HepG2 (cell line): Measurements from ENCODE around the gene LIMCH1. TPM values are rescaled to one million over a fixed set of nuclear protein-coding genes. Genes with fewer than 3 reads are reported as not detected.

ENCODE experiments used
- ATAC-seq: fragments of 200-7000 bp; cut with Tn5 transposase; 3 replicates; pipeline ENCODE4 v1.9.1; 2020; ENCODE audit warnings: mild to moderate bottlenecking, moderate library complexity
- BruUV-seq: library from RNA; stranded (reverse); fragments of 400-500 nt; replicated peaks from 2 replicates; lab custom pipeline; 2021; lab: Mats Ljungman, UMichigan
- CTCF ChIA-PET: fragments of 300-600 bp; formaldehyde crosslinking; extraction: SDS; loops from one replicate; lab custom pipeline; 2021; ENCODE audit warnings: low total read pairs, inconsistent platforms, low intra/inter-chr PET ratio; lab: Yijun Ruan, JAX
- POLR2A ChIA-PET: fragments of 350-600 bp; sonication (Branson Sonifier 250); formaldehyde crosslinking; loops from one replicate; lab custom pipeline; 2020; ENCODE audit warnings: antibody characterized with exemption, inconsistent platforms; lab: Yijun Ruan, JAX
- DNase-seq: peaks from one replicate; pipeline ENCODE4 v3.0.0-alpha.2; 2015; ENCODE audit warnings: low spot score
- FAIRE-seq: peaks from 3 replicates; lab custom pipeline; 2011; peaks lifted over from hg19 to GRCh38; lab: Jason Lieb, UNC
- H2AFZ ChIP-seq: one replicate; pipeline ENCODE4 v1.6.1; 2011; ENCODE audit warnings: low read length, inconsistent platforms
- H3K27ac ChIP-seq: fragments of 300-600 bp; 3 replicates; pipeline ENCODE4 v1.8.0; 2011; ENCODE audit warnings: mixed run types, mild to moderate bottlenecking, mixed read lengths, low read length, inconsistent platforms; ENCODE audit not compliant: insufficient read depth; ENCODE audit errors: extremely low read length
- H3K27me3 ChIP-seq, 2 experiments: fragments of 200-600 bp in 1 of 2; 2 replicates in 1 of 2; 3 replicates in 1 of 2; pipeline versions ENCODE4 v1.6.0 to v1.8.0; 2011; ENCODE audit warnings: low read length in 2 of 2, mild to moderate bottlenecking in 2 of 2, moderate library complexity in 2 of 2, inconsistent platforms in 1 of 2; ENCODE audit not compliant: insufficient read depth in 2 of 2, control insufficient read depth in 1 of 2
- H3K36me3 ChIP-seq, 2 experiments: fragments of 200-600 bp in 1 of 2; replicated peaks in 1 of 2; 2 replicates in 1 of 2; 3 replicates in 1 of 2; pipeline versions ENCODE4 v1.5.1 to v1.8.0; 2011; ENCODE audit warnings: low read length in 2 of 2, inconsistent platforms in 1 of 2; ENCODE audit not compliant: insufficient read depth in 2 of 2, control insufficient read depth in 1 of 2
- H3K4me1 ChIP-seq: 2 replicates; pipeline ENCODE4 v1.5.1; 2012; ENCODE audit warnings: low read length, inconsistent platforms; ENCODE audit not compliant: insufficient read depth
- H3K4me2 ChIP-seq: 2 replicates; pipeline ENCODE4 v1.6.0; 2011; ENCODE audit warnings: low read depth, low read length, inconsistent platforms
- H3K4me3 ChIP-seq, 3 experiments: fragments of 200-600 bp in 1 of 3; sonication (generic), shearing (Covaris generic) in 1 of 3; replicated peaks in 1 of 3; 2 replicates each; pipeline ENCODE4 v1.5.1; 2011 to 2016; ENCODE audit warnings: low read length in 3 of 3, inconsistent platforms in 2 of 3, low read depth in 2 of 3, mild to moderate bottlenecking in 2 of 3, control low read depth in 1 of 3, mixed read lengths in 1 of 3; ENCODE audit not compliant: insufficient read depth in 1 of 3
- H3K79me2 ChIP-seq: one replicate; pipeline ENCODE4 v1.6.1; 2011; ENCODE audit warnings: low read length, inconsistent platforms; ENCODE audit not compliant: insufficient read depth
- H3K9ac ChIP-seq: 2 replicates; pipeline ENCODE4 v1.6.0; 2011; ENCODE audit warnings: mild to moderate bottlenecking, low read depth, low read length, inconsistent platforms; ENCODE audit not compliant: insufficient read depth
- H3K9me3 ChIP-seq: 2 replicates; pipeline ENCODE4 v1.5.1; 2012; ENCODE audit warnings: mild to moderate bottlenecking, low read length
- H4K20me1 ChIP-seq: 2 replicates; pipeline ENCODE4 v1.6.0; 2011; ENCODE audit warnings: inconsistent platforms, mild to moderate bottlenecking, low read length, moderate library complexity; ENCODE audit not compliant: insufficient read depth
- DMAP1 ChIP-seq: IDR thresholded peaks from 2 replicates; pipeline ENCODE4 v1.6.1; 2016
- DR1 ChIP-seq: sonication (generic); formaldehyde crosslinking; IDR thresholded peaks from 2 replicates; pipeline ENCODE4 v1.8.0; 2021; ENCODE audit warnings: mild to moderate bottlenecking, missing genetic modification reagents, inconsistent platforms
- GTF2F1 ChIP-seq: fragments of 150-350 bp; IDR thresholded peaks from 2 replicates; pipeline ENCODE4 v1.6.1; 2014; ENCODE audit warnings: low read length
- KLF13 ChIP-seq: sonication (generic); formaldehyde crosslinking; IDR thresholded peaks from 2 replicates; pipeline ENCODE4 v1.4.0; 2020; ENCODE audit warnings: mild to moderate bottlenecking, missing genetic modification reagents
- MIXL1 ChIP-seq: IDR thresholded peaks from 2 replicates; pipeline ENCODE4 v1.6.1; 2016
- NAIF1 ChIP-seq: sonication (generic); formaldehyde crosslinking; IDR thresholded peaks from 2 replicates; pipeline ENCODE4 v1.5.0; 2020; ENCODE audit warnings: mild to moderate bottlenecking, missing genetic modification reagents, borderline replicate concordance
- NR1H2 ChIP-seq: sonication (generic); formaldehyde crosslinking; IDR thresholded peaks from 2 replicates; pipeline ENCODE4 v1.8.1; 2022; ENCODE audit warnings: low read depth, missing genetic modification reagents, borderline replicate concordance
- RARG ChIP-seq: sonication (generic); formaldehyde crosslinking; IDR thresholded peaks from 2 replicates; pipeline ENCODE4 v1.4.0; 2020; ENCODE audit warnings: low read depth, mild to moderate bottlenecking, missing genetic modification reagents
- SRY ChIP-seq: sonication (generic); formaldehyde crosslinking; IDR thresholded peaks from 2 replicates; pipeline ENCODE4 v1.8.0; 2022; ENCODE audit warnings: mild to moderate bottlenecking, missing genetic modification reagents
- TSC22D2 ChIP-seq: sonication (generic); formaldehyde crosslinking; IDR thresholded peaks from 2 replicates; pipeline ENCODE4 v1.5.1; 2020; ENCODE audit warnings: missing genetic modification reagents, mild to moderate bottlenecking, borderline replicate concordance
- ZBTB8A ChIP-seq: sonication (generic); formaldehyde crosslinking; IDR thresholded peaks from 2 replicates; pipeline ENCODE4 v1.4.0; 2020; ENCODE audit warnings: mild to moderate bottlenecking, low read depth, missing genetic modification reagents, borderline replicate concordance
- ZFP36L2 ChIP-seq: sonication (generic); formaldehyde crosslinking; IDR thresholded peaks from 2 replicates; pipeline ENCODE4 v1.4.0; 2020; ENCODE audit warnings: missing genetic modification reagents
- ZMYM2 ChIP-seq: sonication (generic); formaldehyde crosslinking; IDR thresholded peaks from 2 replicates; pipeline ENCODE4 v1.8.0; 2022; ENCODE audit warnings: mild to moderate bottlenecking, missing genetic modification reagents
- ZNF12 ChIP-seq: sonication (generic); formaldehyde crosslinking; IDR thresholded peaks from 2 replicates; pipeline ENCODE4 v1.5.0; 2020; ENCODE audit warnings: missing genetic modification reagents
- ZNF143 ChIP-seq: sonication (generic); formaldehyde crosslinking; IDR thresholded peaks from 2 replicates; pipeline ENCODE4 v1.4.0; 2020; ENCODE audit warnings: missing genetic modification reagents
- ZNF232 ChIP-seq: sonication (generic); formaldehyde crosslinking; IDR thresholded peaks from 2 replicates; pipeline ENCODE4 v1.4.0; 2020; ENCODE audit warnings: missing genetic modification reagents, borderline replicate concordance
- ZNF331 ChIP-seq: sonication (generic); formaldehyde crosslinking; IDR thresholded peaks from 2 replicates; pipeline ENCODE4 v1.4.0; 2020; ENCODE audit warnings: missing genetic modification reagents
- ZNF44 ChIP-seq: sonication (generic); formaldehyde crosslinking; IDR thresholded peaks from 2 replicates; pipeline ENCODE4 v1.5.1; 2020; ENCODE audit warnings: mild to moderate bottlenecking, missing genetic modification reagents
- ZNF530 ChIP-seq: sonication (generic); formaldehyde crosslinking; IDR thresholded peaks from 2 replicates; pipeline ENCODE4 v1.5.0; 2020; ENCODE audit warnings: low read depth, mild to moderate bottlenecking, missing genetic modification reagents
- ZNF543 ChIP-seq: sonication (generic); formaldehyde crosslinking; IDR thresholded peaks from 2 replicates; pipeline ENCODE4 v1.4.0; 2020; ENCODE audit warnings: mild to moderate bottlenecking, missing genetic modification reagents
- ZNF768 ChIP-seq: sonication (generic); formaldehyde crosslinking; IDR thresholded peaks from 2 replicates; pipeline ENCODE4 v1.4.0; 2020; ENCODE audit warnings: missing genetic modification reagents
- WGBS: methylation state at CpG from one replicate; pipeline ENCODE4 v1.1.6; 2017; ENCODE audit warnings: low lambda C conversion rate; 5-methylcytosine and 5-hydroxymethylcytosine counted together
- in situ Hi-C: cut with HindIII; loops from 2 replicates; pipeline ENCODE4 v1.10.0; 2017; ENCODE audit warnings: low pct_unique_long_range_greater_than_20kb; ENCODE audit not compliant: extremely low pct_ligation_motif_present
- intact Hi-C: fragments of 100-400 bp; cut with micrococcal nuclease; formaldehyde crosslinking; loops from one replicate; pipeline ENCODE4 v1.10.0; 2022; ENCODE audit not compliant: unreplicated experiment
- polyA plus RNA-seq, 8 experiments: library from polyadenylated mRNA; depleted of rRNA in 3 of 8; stranded (reverse) in 7 of 8; unstranded in 1 of 8; fragments of >200 nt; fragmentation: Illumina TruSeq in 4 of 8; extraction: Trizol in 4 of 8; gene quantifications; 2 replicates each; pipeline versions ENCODE4 v1.2.1 to v1.2.3, GENCODE V29; 2011 to 2016; ENCODE audit warnings: low read depth in 4 of 8, missing spikeins in 1 of 8, mixed read lengths in 1 of 8; ENCODE audit not compliant: insufficient read depth in 1 of 8
- total RNA-seq, 5 experiments: library from RNA; depleted of rRNA; stranded (reverse); fragments of >200 nt; fragmentation: Illumina TruSeq; extraction: Trizol; gene quantifications; 2 replicates each; pipeline ENCODE4 v1.2.3, GENCODE V29; 2016; ENCODE audit warnings: low read depth in 1 of 5
- TF ChIP-seq, protein P1 (sequence below): IDR thresholded peaks from 2 replicates; pipeline ENCODE4 v1.6.1; 2016; ENCODE audit warnings: missing compliant biosample characterization, missing genetic modification reagents, borderline replicate concordance

The LIMCH1 gene
- total and polyA plus RNA-seq, 2 of the 13 experiments (the other 11 are each of a cell fraction or from before 2014, with no cell fraction given): 0.04 TPM; not detected in 1

DNA sequence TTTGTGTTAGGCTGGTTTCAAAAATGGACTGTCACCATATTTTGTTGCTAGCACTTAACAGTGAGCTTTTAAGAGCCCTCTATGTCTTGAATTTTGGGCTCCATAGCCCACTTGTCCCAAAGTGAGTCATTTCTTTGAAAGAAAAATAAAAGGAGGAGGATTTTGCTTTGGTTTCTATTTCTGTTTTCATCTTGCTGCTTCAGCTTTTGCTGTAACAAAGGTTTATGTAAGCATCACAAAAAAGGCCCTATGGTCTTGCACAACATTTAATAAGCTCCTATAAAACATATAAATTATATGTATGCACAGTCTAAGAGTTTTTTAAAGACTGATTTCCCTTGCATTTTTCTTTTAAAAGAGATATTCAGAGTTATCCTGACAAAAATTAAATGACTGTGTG lies 105.4 kb downstream of the LIMCH1 start:
- no TSS peak for BruUV-seq
- Histone ChIP-seq H3K27me3 (0 out of 5 replicates have a peak, but pooled peaks cover 0 to 6% of the 10 kb centered on the region in 2 experiments), H3K4me1 (no peaks in the 10 kb centered on the region), H3K9me3 (no peaks in the 10 kb centered on the region), H3K79me2 (no peaks in the 10 kb centered on the region), H2AFZ (no peak overlapping the region), H3K9ac (no peak overlapping the region), H3K27ac (no peak overlapping the region), H4K20me1 (no peaks in the 10 kb centered on the region), H3K4me2 (no peak overlapping the region), H3K4me3 (no peak overlapping the region), H3K36me3 (no peaks in the 10 kb centered on the region)
- intact Hi-C loops: no loop called here
- DNase-seq (no peak), ATAC-seq (no peak), FAIRE-seq (no peak)
- in situ Hi-C loops: no loop called here
- ChIA-PET CTCF (no interaction called here), POLR2A (no interaction called here)
- TF ChIP-seq ZBTB8A (no peak), MIXL1 (no peak), NAIF1 (CRISPR knock-in tag) (no peak), ZNF143 (CRISPR knock-in tag) (no peak), ZNF12 (CRISPR knock-in tag) (no peak)

DNA sequence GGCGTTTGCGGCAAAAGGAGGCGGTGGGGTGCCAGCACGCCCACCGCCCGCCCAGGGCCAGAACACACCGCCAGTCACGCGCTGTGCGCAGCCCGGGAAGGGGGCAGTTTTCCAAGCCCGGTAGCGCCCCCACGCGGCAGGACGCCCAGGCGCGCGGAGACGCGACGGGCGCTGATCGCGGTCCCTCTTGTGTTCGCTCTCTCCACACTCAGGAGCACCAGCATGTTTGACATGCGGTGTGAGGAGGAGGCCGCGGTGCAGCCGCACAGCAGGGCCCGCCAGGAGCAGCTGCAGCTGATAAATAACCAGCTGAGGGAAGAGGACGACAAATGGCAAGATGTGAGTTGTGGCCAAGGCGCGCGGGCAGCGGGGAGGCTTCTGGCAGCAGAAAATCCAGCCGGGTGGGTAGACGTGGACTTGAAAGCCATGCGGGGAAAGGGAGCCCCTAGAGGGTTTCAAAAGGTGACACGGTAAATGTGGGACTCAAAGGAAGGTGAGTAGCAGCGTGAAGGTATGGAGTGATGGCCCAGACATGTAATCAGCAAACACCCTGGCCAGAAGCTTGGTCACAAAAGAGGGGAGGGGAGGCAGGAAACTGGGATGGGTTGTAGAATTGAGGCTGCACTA lies 106.4 kb downstream of the LIMCH1 start:
- DNase-seq: peak; percentile 3
- 0 out of 5 replicates have a peak, but pooled peaks cover 0 to 6% of the 10 kb centered on the region in 2 experiments for H3K27me3 ChIP-seq
- no peak for TF ChIP-seq ZNF232
- TF ChIP-seq SRY: no peak
- no peak for TF ChIP-seq ZNF331
- TF ChIP-seq, protein P1, sequence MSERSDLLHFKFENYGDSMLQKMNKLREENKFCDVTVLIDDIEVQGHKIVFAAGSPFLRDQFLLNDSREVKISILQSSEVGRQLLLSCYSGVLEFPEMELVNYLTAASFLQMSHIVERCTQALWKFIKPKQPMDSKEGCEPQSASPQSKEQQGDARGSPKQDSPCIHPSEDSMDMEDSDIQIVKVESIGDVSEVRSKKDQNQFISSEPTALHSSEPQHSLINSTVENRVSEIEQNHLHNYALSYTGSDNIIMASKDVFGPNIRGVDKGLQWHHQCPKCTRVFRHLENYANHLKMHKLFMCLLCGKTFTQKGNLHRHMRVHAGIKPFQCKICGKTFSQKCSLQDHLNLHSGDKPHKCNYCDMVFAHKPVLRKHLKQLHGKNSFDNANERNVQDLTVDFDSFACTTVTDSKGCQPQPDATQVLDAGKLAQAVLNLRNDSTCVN: no peak
- 0 out of 2 replicates have a peak, but pooled peaks have one; percentile 12 for TF ChIP-seq ZNF768
- no peak for TF ChIP-seq TSC22D2 (CRISPR knock-in tag)
- TF ChIP-seq ZNF543 (CRISPR knock-in tag): no peak
- TF ChIP-seq DR1 (CRISPR knock-in tag): no peak
- TF ChIP-seq GTF2F1: no peak
- no peak for TF ChIP-seq NR1H2 (CRISPR knock-in tag)
- no peak for TF ChIP-seq ZFP36L2 (CRISPR knock-in tag)
- TF ChIP-seq DMAP1: no peak
- TF ChIP-seq KLF13: no peak
- no peak for TF ChIP-seq ZNF44 (CRISPR knock-in tag)
- TF ChIP-seq RARG (CRISPR knock-in tag): no peak
- TF ChIP-seq ZNF530 (CRISPR knock-in tag): no peak
- TF ChIP-seq ZMYM2 (CRISPR knock-in tag): no peak

More for the DNA sequence above, 106.4 kb downstream of the LIMCH1 start:
- no TSS peak for BruUV-seq
- intact Hi-C loops: no loop called here
- Histone ChIP-seq H3K4me3 (no peak overlapping the region), H3K36me3 (no peaks in the 10 kb centered on the region), H3K27ac (no peak overlapping the region), H4K20me1 (no peaks in the 10 kb centered on the region), H3K4me1 (no peaks in the 10 kb centered on the region), H3K9ac (no peak overlapping the region), H2AFZ (no peak overlapping the region), H3K9me3 (no peaks in the 10 kb centered on the region), H3K79me2 (no peaks in the 10 kb centered on the region), H3K4me2 (no peak overlapping the region)
- 43% methylated on average over 34 of the region's 41 CpGs for WGBS
- ChIA-PET CTCF (no interaction called here), POLR2A (no interaction called here)
- in situ Hi-C loops: no loop called here
- ATAC-seq (peak; percentile 81), FAIRE-seq (no peak)
